Astrocyte (in vitro differentiated cells and primary cell): ENCODE data around the gene RAD51B. TPM values are rescaled to one million over a fixed set of nuclear protein-coding genes. Genes with fewer than 3 reads are reported as not detected.

Experiments
- DNase-seq: peaks from one replicate; pipeline ENCODE4 v3.0.0-alpha.2; 2010; ENCODE audit warnings: low read depth
- FAIRE-seq: peaks from 2 replicates; lab custom pipeline; 2011; peaks lifted over from hg19 to GRCh38; lab: Jason Lieb, UNC
- H2AFZ ChIP-seq: 2 replicates; pipeline ENCODE4 v1.6.0; 2012; ENCODE audit warnings: low read depth, low read length, inconsistent platforms
- H3K27ac ChIP-seq: 2 replicates; pipeline ENCODE4 v1.5.1; 2011; ENCODE audit warnings: low read depth, low read length, inconsistent platforms
- H3K27me3 ChIP-seq: 2 replicates; pipeline ENCODE4 v1.6.0; 2011; ENCODE audit warnings: low read length, inconsistent platforms; ENCODE audit not compliant: insufficient read depth
- H3K36me3 ChIP-seq: 2 replicates; pipeline ENCODE4 v1.5.1; 2011; ENCODE audit warnings: low read length, inconsistent platforms; ENCODE audit not compliant: insufficient read depth
- H3K4me1 ChIP-seq: 2 replicates; pipeline ENCODE4 v1.5.1; 2011; ENCODE audit warnings: low read length, inconsistent platforms; ENCODE audit not compliant: insufficient read depth
- H3K4me2 ChIP-seq: 2 replicates; pipeline ENCODE4 v1.6.0; 2012; ENCODE audit warnings: low read length, inconsistent platforms
- H3K4me3 ChIP-seq: 2 replicates; pipeline ENCODE4 v1.5.1; 2011; ENCODE audit warnings: low read depth, mild to moderate bottlenecking, low read length, inconsistent platforms; ENCODE audit not compliant: insufficient read depth
- H3K79me2 ChIP-seq: 2 replicates; pipeline ENCODE4 v1.6.0; 2012; ENCODE audit warnings: mild to moderate bottlenecking, low read length, inconsistent platforms; ENCODE audit not compliant: insufficient read depth
- H3K9ac ChIP-seq: 2 replicates; pipeline ENCODE4 v1.6.0; 2012; ENCODE audit warnings: mild to moderate bottlenecking, low read length, inconsistent platforms
- H3K9me3 ChIP-seq: 2 replicates; pipeline ENCODE4 v1.5.1; 2012; ENCODE audit warnings: low read depth, mild to moderate bottlenecking, low read length, inconsistent platforms; ENCODE audit not compliant: insufficient read depth
- H4K20me1 ChIP-seq: 2 replicates; pipeline ENCODE4 v1.6.0; 2012; ENCODE audit warnings: low read length, inconsistent platforms; ENCODE audit not compliant: insufficient read depth
- H3K27ac Mint-ChIP-seq: one replicate; pipeline ENCODE4 v1.8.0; 2021; ENCODE audit warnings: mild to moderate bottlenecking, mixed read lengths; ENCODE audit not compliant: unreplicated experiment
- H3K27me3 Mint-ChIP-seq: one replicate; pipeline ENCODE4 v1.8.0; 2021; ENCODE audit warnings: low read depth, mixed read lengths; ENCODE audit not compliant: unreplicated experiment
- H3K36me3 Mint-ChIP-seq: one replicate; pipeline ENCODE4 v1.8.0; 2021; ENCODE audit warnings: low read depth, mixed read lengths; ENCODE audit not compliant: unreplicated experiment
- H3K4me1 Mint-ChIP-seq: one replicate; pipeline ENCODE4 v1.8.0; 2021; ENCODE audit warnings: low read depth, mixed read lengths; ENCODE audit not compliant: unreplicated experiment
- H3K4me3 Mint-ChIP-seq: one replicate; pipeline ENCODE4 v1.8.0; 2021; ENCODE audit warnings: mild to moderate bottlenecking, moderate library complexity, mixed read lengths; ENCODE audit not compliant: unreplicated experiment
- H3K9me3 Mint-ChIP-seq: one replicate; pipeline ENCODE4 v1.8.0; 2021; ENCODE audit warnings: mild to moderate bottlenecking, mixed read lengths; ENCODE audit not compliant: unreplicated experiment
- CTCF ChIP-seq: IDR thresholded peaks from 2 replicates; pipeline ENCODE4 v1.5.1; 2011; ENCODE audit warnings: low read depth, mild to moderate bottlenecking, inconsistent platforms, low read length, moderate library complexity; ENCODE audit not compliant: insufficient read depth
- EZH2 ChIP-seq: IDR thresholded peaks from 2 replicates; pipeline ENCODE4 v1.6.1; 2012; ENCODE audit warnings: mild to moderate bottlenecking, low read length, inconsistent platforms; ENCODE audit not compliant: insufficient read depth
- total RNA-seq: library from RNA; stranded (reverse); gene quantifications from 2 replicates; pipeline ENCODE4 v1.2.1, GENCODE V29; 2021

Gene RAD51B
- total RNA-seq, 1 donor from 2014 or later: 10.8 TPM

- H3K4me1 Mint-ChIP-seq: peaks cover 22% of the 10 kb centered on the region
- Histone ChIP-seq H3K27me3 (no peaks in the 10 kb centered on the region), H3K79me2 (no peaks in the 10 kb centered on the region), H3K9ac (no peak overlapping the region), H3K4me3 (no peak overlapping the region), H4K20me1 (no peaks in the 10 kb centered on the region), H3K4me2 (no peak overlapping the region), H3K36me3 (no peaks in the 10 kb centered on the region), H3K4me1 (peaks cover 14% of the 10 kb centered on the region), H3K27ac (no peak overlapping the region), H3K9me3 (peaks cover 15% of the 10 kb centered on the region), H2AFZ (no peak overlapping the region)
- DNase-seq (no peak), FAIRE-seq (peak; percentile 23)
- H3K9me3 Mint-ChIP-seq: peaks cover 6% of the 10 kb centered on the region
- no peak overlapping the region for H3K4me3 Mint-ChIP-seq
- TF ChIP-seq CTCF (no peak), EZH2 (no peak)
- peak overlapping the region; percentile 7 for H3K27ac Mint-ChIP-seq
- no peaks in the 10 kb centered on the region for H3K36me3 Mint-ChIP-seq
- no peaks in the 10 kb centered on the region for H3K27me3 Mint-ChIP-seq
Observed at GRCh38 chr14:68774771-68775613, 955.4 kb downstream of the RAD51B start.

DNA sequence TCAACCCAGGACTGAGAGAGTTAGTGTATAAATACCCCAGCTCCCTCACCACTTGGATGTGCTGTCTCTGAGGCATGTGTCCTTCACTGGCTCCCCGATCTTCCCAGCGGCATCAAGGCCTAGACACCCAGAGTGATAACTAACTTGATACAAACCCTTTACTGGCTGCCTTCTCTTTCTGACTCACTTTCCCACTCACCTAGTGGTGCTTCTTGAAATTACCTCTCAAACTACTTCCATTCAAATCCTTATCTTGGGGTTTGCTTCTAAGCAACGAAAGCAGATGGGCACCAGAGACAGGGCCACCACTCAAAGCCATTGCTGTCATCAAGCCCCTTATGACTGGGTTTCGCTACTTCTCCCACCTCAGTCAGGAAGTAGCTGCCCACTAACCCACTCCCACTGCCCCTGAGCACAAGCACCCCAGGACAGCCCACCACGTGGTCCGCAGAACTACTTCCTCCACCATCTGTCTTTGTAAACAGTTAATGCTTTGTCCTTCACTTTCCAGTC, 956.1 kb downstream of the RAD51B start:
- Histone ChIP-seq H2AFZ (no peak overlapping the region), H3K4me2 (no peak overlapping the region), H4K20me1 (no peaks in the 10 kb centered on the region), H3K79me2 (no peaks in the 10 kb centered on the region), H3K27ac (no peak overlapping the region), H3K9ac (no peak overlapping the region), H3K36me3 (no peaks in the 10 kb centered on the region), H3K4me1 (peaks cover 21% of the 10 kb centered on the region), H3K9me3 (peaks cover 15% of the 10 kb centered on the region), H3K27me3 (no peaks in the 10 kb centered on the region), H3K4me3 (no peak overlapping the region)
- H3K4me3 Mint-ChIP-seq: no peak overlapping the region
- TF ChIP-seq EZH2 (no peak), CTCF (peak; percentile 6)
- no peaks in the 10 kb centered on the region for H3K27me3 Mint-ChIP-seq
- no peak for FAIRE-seq
- no peak overlapping the region for H3K27ac Mint-ChIP-seq
- peaks cover 29% of the 10 kb centered on the region for H3K4me1 Mint-ChIP-seq
- peaks cover 6% of the 10 kb centered on the region for H3K9me3 Mint-ChIP-seq
- no peak for DNase-seq
- no peaks in the 10 kb centered on the region for H3K36me3 Mint-ChIP-seq

- no peaks in the 10 kb centered on the region for H3K27me3 ChIP-seq
- H3K9me3 ChIP-seq: peaks cover 15% of the 10 kb centered on the region
- H3K36me3 ChIP-seq: no peaks in the 10 kb centered on the region
- no peak overlapping the region for H3K27ac ChIP-seq
- H3K27ac Mint-ChIP-seq: peak overlapping the region; percentile 8
- peaks cover 35% of the 10 kb centered on the region for H3K4me1 Mint-ChIP-seq
- FAIRE-seq (no peak), DNase-seq (no peak)
- H2AFZ ChIP-seq: no peak overlapping the region
- H3K4me3 ChIP-seq: no peak overlapping the region
- no peak overlapping the region for H3K4me3 Mint-ChIP-seq
- H3K9me3 Mint-ChIP-seq: peaks cover 6% of the 10 kb centered on the region
- H3K36me3 Mint-ChIP-seq: no peaks in the 10 kb centered on the region
- H3K27me3 Mint-ChIP-seq: no peaks in the 10 kb centered on the region
- H3K79me2 ChIP-seq: no peaks in the 10 kb centered on the region
- H3K4me2 ChIP-seq: no peak overlapping the region
- peaks cover 32% of the 10 kb centered on the region for H3K4me1 ChIP-seq
- TF ChIP-seq CTCF (no peak), EZH2 (no peak)
- no peak overlapping the region for H3K9ac ChIP-seq
- no peaks in the 10 kb centered on the region for H4K20me1 ChIP-seq
Observed at GRCh38 chr14:68777644-68778043, 958.1 kb downstream of the RAD51B start.
